Rectal smooth muscle tissue (tissue), 1 donor: ENCODE data around the gene RELCH.
A peak's percentile ranks its signal among the peaks of the same experiment; 100 is the strongest.

ENCODE experiments used
- H3K27ac ChIP-seq: one replicate; pipeline ENCODE4 v1.7.0; 2013; ENCODE audit warnings: low read depth, low read length, inconsistent platforms
- H3K27me3 ChIP-seq: one replicate; pipeline ENCODE4 v1.7.0; 2013; ENCODE audit warnings: low read length; ENCODE audit not compliant: control insufficient read depth, insufficient read depth
- H3K36me3 ChIP-seq: one replicate; pipeline ENCODE4 v1.7.0; 2013; ENCODE audit warnings: low read length; ENCODE audit not compliant: control insufficient read depth, insufficient read depth
- H3K4me1 ChIP-seq: one replicate; pipeline ENCODE4 v1.7.0; 2013; ENCODE audit warnings: low read length; ENCODE audit not compliant: control insufficient read depth, insufficient read depth
- H3K4me3 ChIP-seq: one replicate; pipeline ENCODE4 v1.7.0; 2013; ENCODE audit warnings: low read length
- H3K9ac ChIP-seq: one replicate; pipeline ENCODE4 v1.7.0; 2013; ENCODE audit warnings: low read length

The RELCH gene

GRCh38 chr18:62318228-62319180 lies 131.4 kb downstream of the RELCH start:
- Histone ChIP-seq H3K4me3 (no peak overlapping the region), H3K36me3 (no peaks in the 10 kb centered on the region), H3K4me1 (no peaks in the 10 kb centered on the region), H3K27me3 (no peaks in the 10 kb centered on the region), H3K9ac (no peak overlapping the region), H3K27ac (no peak overlapping the region)

GRCh38 chr18:62321201-62321600 lies 134.1 kb downstream of the RELCH start:
- H3K36me3 ChIP-seq, result no peaks in the 10 kb centered on the region
- H3K9ac ChIP-seq, result no peak overlapping the region
- H3K27ac ChIP-seq, result no peak overlapping the region
- H3K27me3 ChIP-seq, result peaks cover 11% of the 10 kb centered on the region
- no peak overlapping the region for H3K4me3 ChIP-seq
- peaks cover 4% of the 10 kb centered on the region for H3K4me1 ChIP-seq

GRCh38 chr18:62323483-62324180 lies 136.6 kb downstream of the RELCH start:
- no peak overlapping the region for H3K9ac ChIP-seq
- no peaks in the 10 kb centered on the region for H3K36me3 ChIP-seq
- no peak overlapping the region for H3K4me3 ChIP-seq
- no peak overlapping the region for H3K27ac ChIP-seq
- H3K4me1 ChIP-seq, result peaks cover 7% of the 10 kb centered on the region
- peaks cover 18% of the 10 kb centered on the region for H3K27me3 ChIP-seq

GRCh38 chr18:62324181-62324828 lies 137.2 kb downstream of the RELCH start:
- Histone ChIP-seq H3K4me1 (peaks cover 7% of the 10 kb centered on the region), H3K27ac (no peak overlapping the region), H3K4me3 (peak overlapping the region; percentile 40), H3K36me3 (no peaks in the 10 kb centered on the region), H3K9ac (no peak overlapping the region), H3K27me3 (peaks cover 21% of the 10 kb centered on the region)

GRCh38 chr18:62324917-62325805 lies 138.1 kb downstream of the RELCH start, which contains the start of gene TNFRSF11A:
TNFRSF11A (plus strand) TSS chr18:62325310; CDS start chr18:62325353, 43 bp downstream.
- H3K4me1 ChIP-seq, result peaks cover 7% of the 10 kb centered on the region
- peak within 1 kb of the TSS; percentile 64 for H3K4me3 ChIP-seq
- no peak within 1 kb of the TSS for H3K27ac ChIP-seq
- no peaks in the 10 kb centered on the region for H3K36me3 ChIP-seq
- peaks cover 25% of the 10 kb centered on the region for H3K27me3 ChIP-seq
- H3K9ac ChIP-seq, result peak within 1 kb of the TSS; percentile 24

GRCh38 chr18:62325806-62326645 lies 139.0 kb downstream of the RELCH start:
- H3K4me3 ChIP-seq, result peak overlapping the region; percentile 64
- H3K4me1 ChIP-seq, result peaks cover 7% of the 10 kb centered on the region
- no peak overlapping the region for H3K27ac ChIP-seq
- peak overlapping the region; percentile 24 for H3K9ac ChIP-seq
- peaks cover 25% of the 10 kb centered on the region for H3K27me3 ChIP-seq
- H3K36me3 ChIP-seq, result no peaks in the 10 kb centered on the region

GRCh38 chr18:62326646-62327348 lies 139.7 kb downstream of the RELCH start:
- peaks cover 7% of the 10 kb centered on the region for H3K4me1 ChIP-seq
- H3K4me3 ChIP-seq, result peak overlapping the region; percentile 64

GRCh38 chr18:62327977-62328376 lies 140.9 kb downstream of the RELCH start:
- H3K9ac ChIP-seq, result no peak overlapping the region
- no peak overlapping the region for H3K27ac ChIP-seq
- H3K4me3 ChIP-seq, result no peak overlapping the region
- H3K4me1 ChIP-seq, result peaks cover 7% of the 10 kb centered on the region
- peaks cover 25% of the 10 kb centered on the region for H3K27me3 ChIP-seq
- no peaks in the 10 kb centered on the region for H3K36me3 ChIP-seq

More at GRCh38 chr18:62326646-62327348, 139.7 kb downstream of the RELCH start:
- Histone ChIP-seq H3K36me3 (no peaks in the 10 kb centered on the region), H3K9ac (peak overlapping the region; percentile 24), H3K27ac (no peak overlapping the region), H3K27me3 (peaks cover 25% of the 10 kb centered on the region)

GRCh38 chr18:62328586-62329525 lies 141.8 kb downstream of the RELCH start:
- peaks cover 25% of the 10 kb centered on the region for H3K27me3 ChIP-seq
- no peaks in the 10 kb centered on the region for H3K36me3 ChIP-seq
- no peak overlapping the region for H3K27ac ChIP-seq
- H3K4me3 ChIP-seq, result peak overlapping the region; percentile 19
- H3K9ac ChIP-seq, result no peak overlapping the region
- H3K4me1 ChIP-seq, result peaks cover 7% of the 10 kb centered on the region
